HL-60 (cell line): ENCODE data around the gene SGIP1.

Experiments
- GABPA ChIP-seq: IDR thresholded peaks from 2 replicates; pipeline ENCODE4 v1.6.1; 2012; ENCODE audit warnings: low read depth
- POLR2AphosphoS5 ChIP-seq: IDR thresholded peaks from 2 replicates; pipeline ENCODE4 v1.6.1; 2012; ENCODE audit warnings: low read depth
- SPI1 ChIP-seq: IDR thresholded peaks from 2 replicates; pipeline ENCODE4 v1.6.1; 2012; ENCODE audit warnings: low read depth, mild to moderate bottlenecking, borderline replicate concordance
- TF ChIP-seq, protein P1 (sequence below): IDR thresholded peaks from one replicate; pipeline ENCODE4 v1.5.1; 2011; ENCODE audit warnings: low read length, control low read depth, inconsistent platforms; ENCODE audit not compliant: insufficient read depth
- TF ChIP-seq, protein P2 (sequence below): IDR thresholded peaks from 2 replicates; pipeline ENCODE4 v1.6.1; 2012; ENCODE audit warnings: low read depth; ENCODE audit not compliant: insufficient replicate concordance

DNA sequence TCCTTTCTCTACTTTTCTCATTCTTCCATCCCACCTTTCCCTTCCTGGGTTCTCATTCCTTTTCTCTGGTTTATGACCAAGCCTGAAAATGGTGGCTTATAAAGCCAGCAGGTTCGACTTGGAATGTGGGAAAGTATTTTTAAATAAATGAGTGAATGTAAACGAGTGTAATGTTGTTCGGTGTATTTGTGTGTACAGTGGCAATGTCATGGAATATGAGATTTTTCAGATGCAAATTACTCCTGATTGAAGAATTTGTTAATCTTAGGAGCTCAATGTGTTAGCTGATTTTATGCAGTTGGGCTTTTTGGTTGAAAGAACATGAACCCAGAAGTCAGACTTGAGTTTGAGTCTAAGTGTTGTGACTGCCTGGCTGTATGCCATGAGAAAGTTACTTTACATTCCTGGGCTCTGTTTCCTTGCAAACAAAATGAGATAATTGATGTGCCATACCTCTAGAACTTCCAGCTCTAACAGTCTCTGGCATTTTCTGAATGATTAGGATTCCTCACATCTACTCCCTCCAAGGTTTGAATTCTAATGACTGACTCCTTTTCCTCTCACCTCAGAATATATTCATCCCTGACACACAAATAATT, 6.6 kb downstream of the SGIP1 start:
- TF ChIP-seq, protein P1, sequence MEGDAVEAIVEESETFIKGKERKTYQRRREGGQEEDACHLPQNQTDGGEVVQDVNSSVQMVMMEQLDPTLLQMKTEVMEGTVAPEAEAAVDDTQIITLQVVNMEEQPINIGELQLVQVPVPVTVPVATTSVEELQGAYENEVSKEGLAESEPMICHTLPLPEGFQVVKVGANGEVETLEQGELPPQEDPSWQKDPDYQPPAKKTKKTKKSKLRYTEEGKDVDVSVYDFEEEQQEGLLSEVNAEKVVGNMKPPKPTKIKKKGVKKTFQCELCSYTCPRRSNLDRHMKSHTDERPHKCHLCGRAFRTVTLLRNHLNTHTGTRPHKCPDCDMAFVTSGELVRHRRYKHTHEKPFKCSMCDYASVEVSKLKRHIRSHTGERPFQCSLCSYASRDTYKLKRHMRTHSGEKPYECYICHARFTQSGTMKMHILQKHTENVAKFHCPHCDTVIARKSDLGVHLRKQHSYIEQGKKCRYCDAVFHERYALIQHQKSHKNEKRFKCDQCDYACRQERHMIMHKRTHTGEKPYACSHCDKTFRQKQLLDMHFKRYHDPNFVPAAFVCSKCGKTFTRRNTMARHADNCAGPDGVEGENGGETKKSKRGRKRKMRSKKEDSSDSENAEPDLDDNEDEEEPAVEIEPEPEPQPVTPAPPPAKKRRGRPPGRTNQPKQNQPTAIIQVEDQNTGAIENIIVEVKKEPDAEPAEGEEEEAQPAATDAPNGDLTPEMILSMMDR: no peak
- TF ChIP-seq, protein P2, sequence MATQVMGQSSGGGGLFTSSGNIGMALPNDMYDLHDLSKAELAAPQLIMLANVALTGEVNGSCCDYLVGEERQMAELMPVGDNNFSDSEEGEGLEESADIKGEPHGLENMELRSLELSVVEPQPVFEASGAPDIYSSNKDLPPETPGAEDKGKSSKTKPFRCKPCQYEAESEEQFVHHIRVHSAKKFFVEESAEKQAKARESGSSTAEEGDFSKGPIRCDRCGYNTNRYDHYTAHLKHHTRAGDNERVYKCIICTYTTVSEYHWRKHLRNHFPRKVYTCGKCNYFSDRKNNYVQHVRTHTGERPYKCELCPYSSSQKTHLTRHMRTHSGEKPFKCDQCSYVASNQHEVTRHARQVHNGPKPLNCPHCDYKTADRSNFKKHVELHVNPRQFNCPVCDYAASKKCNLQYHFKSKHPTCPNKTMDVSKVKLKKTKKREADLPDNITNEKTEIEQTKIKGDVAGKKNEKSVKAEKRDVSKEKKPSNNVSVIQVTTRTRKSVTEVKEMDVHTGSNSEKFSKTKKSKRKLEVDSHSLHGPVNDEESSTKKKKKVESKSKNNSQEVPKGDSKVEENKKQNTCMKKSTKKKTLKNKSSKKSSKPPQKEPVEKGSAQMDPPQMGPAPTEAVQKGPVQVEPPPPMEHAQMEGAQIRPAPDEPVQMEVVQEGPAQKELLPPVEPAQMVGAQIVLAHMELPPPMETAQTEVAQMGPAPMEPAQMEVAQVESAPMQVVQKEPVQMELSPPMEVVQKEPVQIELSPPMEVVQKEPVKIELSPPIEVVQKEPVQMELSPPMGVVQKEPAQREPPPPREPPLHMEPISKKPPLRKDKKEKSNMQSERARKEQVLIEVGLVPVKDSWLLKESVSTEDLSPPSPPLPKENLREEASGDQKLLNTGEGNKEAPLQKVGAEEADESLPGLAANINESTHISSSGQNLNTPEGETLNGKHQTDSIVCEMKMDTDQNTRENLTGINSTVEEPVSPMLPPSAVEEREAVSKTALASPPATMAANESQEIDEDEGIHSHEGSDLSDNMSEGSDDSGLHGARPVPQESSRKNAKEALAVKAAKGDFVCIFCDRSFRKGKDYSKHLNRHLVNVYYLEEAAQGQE: no peak
- TF ChIP-seq POLR2AphosphoS5 (no peak), GABPA (no peak), SPI1 (no peak)
